ENCODE data around the gene KIRREL1.

DNA sequence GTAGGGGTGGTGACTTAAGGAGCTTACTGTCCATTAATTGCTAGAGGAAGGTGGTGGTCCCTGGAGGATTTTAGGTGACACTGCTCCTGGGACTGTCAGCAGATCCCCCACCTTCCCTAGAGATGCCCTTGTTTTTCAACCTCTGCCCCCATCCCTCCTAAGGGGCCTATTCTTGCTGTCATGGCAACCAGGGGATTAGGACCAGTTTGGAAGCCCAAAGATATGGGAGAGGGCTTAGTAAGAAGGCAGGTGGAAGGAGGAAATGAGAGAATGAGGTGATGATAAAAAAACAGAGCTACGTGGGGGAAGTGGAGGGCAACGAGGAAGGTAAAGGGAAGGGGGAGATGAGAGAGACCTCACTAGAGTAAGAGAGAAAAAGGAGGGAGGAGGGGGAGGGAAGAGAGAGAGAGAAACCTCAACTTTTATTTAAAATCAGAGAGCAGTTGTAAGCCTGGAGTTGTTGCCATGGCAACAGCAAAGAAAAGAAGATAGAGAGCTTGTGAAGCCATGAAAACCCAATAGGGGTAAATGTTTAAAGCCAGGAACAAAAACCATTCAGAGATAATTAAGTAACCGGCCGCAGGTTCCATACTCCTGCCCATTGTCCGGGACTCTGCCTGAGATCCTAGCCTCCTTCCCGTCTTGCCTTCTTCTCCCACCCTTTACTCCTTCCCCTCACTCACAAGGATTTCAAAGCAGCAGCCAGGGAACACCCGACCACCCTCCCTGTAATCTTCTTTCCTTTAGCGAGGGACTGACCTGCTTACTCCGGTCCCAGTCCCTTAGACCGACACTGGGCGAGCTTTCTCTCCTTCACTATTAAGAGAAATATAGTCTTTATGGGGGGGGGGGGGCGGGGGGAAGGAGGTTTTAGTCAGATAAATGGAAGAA, 20.6 kb downstream of the KIRREL1 start:
- TF ChIP-seq, protein P1, sequence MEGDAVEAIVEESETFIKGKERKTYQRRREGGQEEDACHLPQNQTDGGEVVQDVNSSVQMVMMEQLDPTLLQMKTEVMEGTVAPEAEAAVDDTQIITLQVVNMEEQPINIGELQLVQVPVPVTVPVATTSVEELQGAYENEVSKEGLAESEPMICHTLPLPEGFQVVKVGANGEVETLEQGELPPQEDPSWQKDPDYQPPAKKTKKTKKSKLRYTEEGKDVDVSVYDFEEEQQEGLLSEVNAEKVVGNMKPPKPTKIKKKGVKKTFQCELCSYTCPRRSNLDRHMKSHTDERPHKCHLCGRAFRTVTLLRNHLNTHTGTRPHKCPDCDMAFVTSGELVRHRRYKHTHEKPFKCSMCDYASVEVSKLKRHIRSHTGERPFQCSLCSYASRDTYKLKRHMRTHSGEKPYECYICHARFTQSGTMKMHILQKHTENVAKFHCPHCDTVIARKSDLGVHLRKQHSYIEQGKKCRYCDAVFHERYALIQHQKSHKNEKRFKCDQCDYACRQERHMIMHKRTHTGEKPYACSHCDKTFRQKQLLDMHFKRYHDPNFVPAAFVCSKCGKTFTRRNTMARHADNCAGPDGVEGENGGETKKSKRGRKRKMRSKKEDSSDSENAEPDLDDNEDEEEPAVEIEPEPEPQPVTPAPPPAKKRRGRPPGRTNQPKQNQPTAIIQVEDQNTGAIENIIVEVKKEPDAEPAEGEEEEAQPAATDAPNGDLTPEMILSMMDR (IDR thresholded peaks at IDR 0.05): no peak
- TF ChIP-seq POLR2AphosphoS5 (IDR thresholded peaks at IDR 0.05; ENCODE audit: low read depth, low read length): no peak

Data from Panc1 (cell line).